A549 (cell line): Measurements from ENCODE around the gene ZBTB16.

Source experiments
- EP300 ChIP-seq, 2 experiments: fragments of >200 bp; sonication (Bioruptor Twin); formaldehyde crosslinking; IDR thresholded peaks; 2 replicates in 1 of 2; 3 replicates in 1 of 2; pipeline ENCODE4 v1.6.1; 2016 to 2017
- KDM1A ChIP-seq: fragments of 200-600 bp; sonication (generic); IDR thresholded peaks from 2 replicates; pipeline ENCODE4 v1.6.1; 2016; ENCODE audit warnings: low read depth, mild to moderate bottlenecking
- RAD21 ChIP-seq, 2 experiments: fragments of >200 bp in 1 of 2; sonication (Bioruptor Twin) in 1 of 2; formaldehyde crosslinking in 1 of 2; IDR thresholded peaks in 1 of 2; conservative IDR thresholded peaks in 1 of 2; 2 replicates in 1 of 2; 3 replicates in 1 of 2; pipeline ENCODE4 v1.6.1; 2012 to 2018; ENCODE audit warnings: inconsistent platforms in 1 of 2
- TF ChIP-seq, protein P1 (sequence below): fragments of 200-600 bp; sonication (generic); IDR thresholded peaks from 2 replicates; pipeline ENCODE4 v1.6.1; 2016; ENCODE audit warnings: antibody characterized with exemption, mild to moderate bottlenecking, moderate library complexity
- TF ChIP-seq, protein P2 (sequence below): fragments of >200 bp; sonication (Bioruptor Twin); formaldehyde crosslinking; IDR thresholded peaks from 3 replicates; pipeline ENCODE4 v1.5.1; 2016

DNA sequence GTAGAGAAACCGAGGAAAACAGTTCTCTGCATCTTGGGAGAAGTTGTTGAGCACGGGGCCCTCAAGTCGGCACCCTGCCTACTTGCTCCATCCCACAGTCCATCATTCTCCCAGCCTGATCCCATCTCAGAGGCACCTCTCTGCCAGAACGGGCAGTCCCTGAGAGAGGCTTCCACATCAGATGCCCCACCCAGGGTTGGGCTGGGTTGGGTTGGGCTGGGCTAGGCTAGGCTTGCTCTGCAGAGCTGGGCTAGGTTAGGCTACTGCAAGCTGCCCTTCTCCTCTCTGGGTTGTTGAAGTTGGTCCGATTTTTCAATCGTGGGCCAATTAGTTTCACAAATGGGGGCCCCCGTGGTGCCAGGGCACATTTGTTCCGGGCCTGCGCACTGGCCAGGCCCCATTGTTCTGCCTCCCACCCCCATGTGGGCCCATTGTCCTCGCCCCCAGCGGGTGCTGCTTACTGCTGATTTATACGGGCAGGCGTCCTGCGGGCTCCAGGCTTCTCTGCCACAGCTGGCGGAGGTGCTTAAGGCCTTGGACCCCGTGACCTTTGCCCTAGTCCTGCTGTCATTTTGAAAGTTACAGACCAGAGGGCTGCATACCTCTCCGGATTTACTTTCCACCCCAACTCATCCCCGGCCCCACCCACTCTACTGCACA lies 173.0 kb downstream of the ZBTB16 start:
- TF ChIP-seq, protein P1, sequence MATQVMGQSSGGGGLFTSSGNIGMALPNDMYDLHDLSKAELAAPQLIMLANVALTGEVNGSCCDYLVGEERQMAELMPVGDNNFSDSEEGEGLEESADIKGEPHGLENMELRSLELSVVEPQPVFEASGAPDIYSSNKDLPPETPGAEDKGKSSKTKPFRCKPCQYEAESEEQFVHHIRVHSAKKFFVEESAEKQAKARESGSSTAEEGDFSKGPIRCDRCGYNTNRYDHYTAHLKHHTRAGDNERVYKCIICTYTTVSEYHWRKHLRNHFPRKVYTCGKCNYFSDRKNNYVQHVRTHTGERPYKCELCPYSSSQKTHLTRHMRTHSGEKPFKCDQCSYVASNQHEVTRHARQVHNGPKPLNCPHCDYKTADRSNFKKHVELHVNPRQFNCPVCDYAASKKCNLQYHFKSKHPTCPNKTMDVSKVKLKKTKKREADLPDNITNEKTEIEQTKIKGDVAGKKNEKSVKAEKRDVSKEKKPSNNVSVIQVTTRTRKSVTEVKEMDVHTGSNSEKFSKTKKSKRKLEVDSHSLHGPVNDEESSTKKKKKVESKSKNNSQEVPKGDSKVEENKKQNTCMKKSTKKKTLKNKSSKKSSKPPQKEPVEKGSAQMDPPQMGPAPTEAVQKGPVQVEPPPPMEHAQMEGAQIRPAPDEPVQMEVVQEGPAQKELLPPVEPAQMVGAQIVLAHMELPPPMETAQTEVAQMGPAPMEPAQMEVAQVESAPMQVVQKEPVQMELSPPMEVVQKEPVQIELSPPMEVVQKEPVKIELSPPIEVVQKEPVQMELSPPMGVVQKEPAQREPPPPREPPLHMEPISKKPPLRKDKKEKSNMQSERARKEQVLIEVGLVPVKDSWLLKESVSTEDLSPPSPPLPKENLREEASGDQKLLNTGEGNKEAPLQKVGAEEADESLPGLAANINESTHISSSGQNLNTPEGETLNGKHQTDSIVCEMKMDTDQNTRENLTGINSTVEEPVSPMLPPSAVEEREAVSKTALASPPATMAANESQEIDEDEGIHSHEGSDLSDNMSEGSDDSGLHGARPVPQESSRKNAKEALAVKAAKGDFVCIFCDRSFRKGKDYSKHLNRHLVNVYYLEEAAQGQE = no peak
- TF ChIP-seq KDM1A (no peak), RAD21 (conservative IDR thresholded peaks at IDR 0.05 in 1 of 2, IDR thresholded peaks at IDR 0.05 in 1 of 2) (no peak), EP300 (IDR thresholded peaks at IDR 0.05) (no peak)
- TF ChIP-seq, protein P2, sequence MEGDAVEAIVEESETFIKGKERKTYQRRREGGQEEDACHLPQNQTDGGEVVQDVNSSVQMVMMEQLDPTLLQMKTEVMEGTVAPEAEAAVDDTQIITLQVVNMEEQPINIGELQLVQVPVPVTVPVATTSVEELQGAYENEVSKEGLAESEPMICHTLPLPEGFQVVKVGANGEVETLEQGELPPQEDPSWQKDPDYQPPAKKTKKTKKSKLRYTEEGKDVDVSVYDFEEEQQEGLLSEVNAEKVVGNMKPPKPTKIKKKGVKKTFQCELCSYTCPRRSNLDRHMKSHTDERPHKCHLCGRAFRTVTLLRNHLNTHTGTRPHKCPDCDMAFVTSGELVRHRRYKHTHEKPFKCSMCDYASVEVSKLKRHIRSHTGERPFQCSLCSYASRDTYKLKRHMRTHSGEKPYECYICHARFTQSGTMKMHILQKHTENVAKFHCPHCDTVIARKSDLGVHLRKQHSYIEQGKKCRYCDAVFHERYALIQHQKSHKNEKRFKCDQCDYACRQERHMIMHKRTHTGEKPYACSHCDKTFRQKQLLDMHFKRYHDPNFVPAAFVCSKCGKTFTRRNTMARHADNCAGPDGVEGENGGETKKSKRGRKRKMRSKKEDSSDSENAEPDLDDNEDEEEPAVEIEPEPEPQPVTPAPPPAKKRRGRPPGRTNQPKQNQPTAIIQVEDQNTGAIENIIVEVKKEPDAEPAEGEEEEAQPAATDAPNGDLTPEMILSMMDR = no peak
